Esophagus squamous epithelium (tissue), 5 donors: ENCODE results near the gene MTTP. TPM values are rescaled to one million over a fixed set of nuclear protein-coding genes. Genes with fewer than 3 reads are reported as not detected.

Experiments
- DNase-seq: peaks from one replicate; lab custom pipeline; 2025; lab: John Stamatoyannopoulos, UW
- H3K27ac ChIP-seq, 4 donors: fragments of 200-600 bp; sonication (generic); one replicate each; pipeline ENCODE4 v1.5.1; 2016 to 2019; ENCODE audit warnings: mild to moderate bottlenecking in 1 of 4
- H3K27me3 ChIP-seq, 4 donors: fragments of 200-600 bp; sonication (generic); 1 replicate in 3 of 4; 2 replicates in 1 of 4; pipeline versions ENCODE4 v1.5.1 to v1.6.0; 2017 to 2021; ENCODE audit warnings: antibody characterized with exemption in 1 of 4
- H3K36me3 ChIP-seq, 3 donors: fragments of 200-600 bp; sonication (generic); one replicate each; pipeline ENCODE4 v1.5.1; 2016 to 2019
- H3K4me1 ChIP-seq, 3 donors: fragments of 200-600 bp; sonication (generic); one replicate each; pipeline ENCODE4 v1.5.1; 2017 to 2019
- H3K4me3 ChIP-seq, 4 donors: fragments of 200-600 bp; sonication (generic); 1 replicate in 3 of 4; 2 replicates in 1 of 4; pipeline ENCODE4 v1.5.1; 2016 to 2019; ENCODE audit warnings: mild to moderate bottlenecking in 2 of 4, moderate library complexity in 1 of 4
- H3K9me3 ChIP-seq, 3 donors: fragments of 200-600 bp; sonication (generic); one replicate each; pipeline ENCODE4 v1.5.1; 2016 to 2019
- CTCF ChIP-seq, 6 experiments: fragments of 450-650 bp in 4 of 6; fragments of 200-600 bp in 2 of 6; sonication (generic) in 2 of 6; IDR thresholded peaks; one replicate each; pipeline ENCODE4 v1.5.1; 2016 to 2019; ENCODE audit warnings: antibody characterized with exemption in 6 of 6, mild to moderate bottlenecking in 4 of 6, moderate library complexity in 4 of 6
- POLR2A ChIP-seq, 4 donors: fragments of 450-650 bp; IDR thresholded peaks; one replicate each; pipeline ENCODE4 v1.6.1; 2017; ENCODE audit warnings: antibody characterized with exemption in 4 of 4, mild to moderate bottlenecking in 4 of 4, moderate library complexity in 3 of 4
- WGBS, 2 donors: methylation state at CpG; one replicate each; pipeline ENCODE4 v1.1.5; 2018; 5-methylcytosine and 5-hydroxymethylcytosine counted together
- intact Hi-C: fragments of 100-400 bp; cut with DNase I; formaldehyde crosslinking; loops from one replicate; pipeline ENCODE4 v1.15.0; 2022
- total RNA-seq, 4 donors: library from RNA; depleted of rRNA; stranded (reverse); fragments of >200 nt; gene quantifications; one replicate each; pipeline ENCODE4 v1.1.0, GENCODE V29; 2016
- donor health status: DM: yes; HTN: yes; CAD: no.

The MTTP gene
- total RNA-seq, 4 donors from 2014 or later: 0.13 to 0.41 (median 0.19) TPM; not detected in 1

DNA sequence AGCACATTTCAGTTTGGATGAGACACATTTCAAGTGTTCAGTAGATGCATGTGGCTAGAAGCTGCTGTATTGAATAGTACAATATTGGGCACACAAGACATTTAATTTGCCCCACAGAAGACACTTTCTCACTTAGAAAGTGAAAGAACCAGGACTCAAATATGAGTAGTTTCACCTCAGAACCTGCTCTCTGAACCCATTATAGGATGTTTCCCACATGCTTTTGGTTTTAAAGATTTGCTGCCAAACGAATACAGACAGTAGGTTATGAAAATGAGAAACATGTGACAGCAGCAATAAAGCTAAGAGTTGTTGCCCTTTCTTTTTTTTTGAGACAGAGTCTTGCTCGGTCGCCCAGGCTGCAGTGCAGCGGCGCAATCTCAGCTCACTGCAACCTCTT is 50.7 kb downstream of the MTTP start:
- 80 to 85% methylated on average over 5 of the region's 5 CpGs for WGBS, 2 donors
- H3K9me3 ChIP-seq: no peaks in the 10 kb centered on the region
- TF ChIP-seq CTCF (IDR thresholded peaks at IDR 0.05) (no peak), POLR2A (IDR thresholded peaks at IDR 0.05) (no peak)
- H3K27me3 ChIP-seq: peaks cover 0 to 4% (median 0%) of the 10 kb centered on the region in 4 donors
- intact Hi-C loops: no loop called here
- H3K27ac ChIP-seq: peak overlapping the region in 2 of 4 donors; percentile 1 to 71
- H3K36me3 ChIP-seq: no peaks in the 10 kb centered on the region
- peaks cover 0 to 3% (median 0%) of the 10 kb centered on the region in 3 donors for H3K4me1 ChIP-seq
- no peak for DNase-seq
- H3K4me3 ChIP-seq: no peak overlapping the region

GRCh38 chr4:99628040-99628439 is 53.4 kb downstream of the MTTP start:
- no peaks in the 10 kb centered on the region for H3K4me1 ChIP-seq
- intact Hi-C loops: no loop called here
- H3K36me3 ChIP-seq: no peaks in the 10 kb centered on the region
- H3K9me3 ChIP-seq: no peaks in the 10 kb centered on the region
- H3K4me3 ChIP-seq: no peak overlapping the region
- no peak overlapping the region for H3K27ac ChIP-seq
- TF ChIP-seq POLR2A (IDR thresholded peaks at IDR 0.05) (no peak), CTCF (IDR thresholded peaks at IDR 0.05) (no peak)
- no peak for DNase-seq
- peaks cover 0 to 12% (median 0%) of the 10 kb centered on the region in 4 donors for H3K27me3 ChIP-seq
- WGBS, 2 donors: 82 to 86% methylated on average over 1 of the region's 1 CpG

GRCh38 chr4:99629962-99630554 is 55.4 kb downstream of the MTTP start:
- no peaks in the 10 kb centered on the region for H3K36me3 ChIP-seq
- intact Hi-C loops: no loop called here
- H3K4me3 ChIP-seq: no peak overlapping the region
- DNase-seq: no peak
- peaks cover 0 to 16% (median 0%) of the 10 kb centered on the region in 4 donors for H3K27me3 ChIP-seq
- H3K4me1 ChIP-seq: peaks cover 0 to 5% (median 0%) of the 10 kb centered on the region in 3 donors
- TF ChIP-seq POLR2A (IDR thresholded peaks at IDR 0.05): no peak
- TF ChIP-seq CTCF (IDR thresholded peaks at IDR 0.05): no peak
- H3K27ac ChIP-seq: no peak overlapping the region
- no peaks in the 10 kb centered on the region for H3K9me3 ChIP-seq

GRCh38 chr4:99630857-99631360 is 56.3 kb downstream of the MTTP start:
- intact Hi-C loops: no loop called here
- Histone ChIP-seq H3K4me1 (peaks cover 0 to 5% (median 0%) of the 10 kb centered on the region in 3 donors), H3K4me3 (no peak overlapping the region), H3K9me3 (no peaks in the 10 kb centered on the region), H3K27me3 (peaks cover 0 to 21% (median 0%) of the 10 kb centered on the region in 4 donors), H3K36me3 (no peaks in the 10 kb centered on the region), H3K27ac (no peak overlapping the region)
- no peak for DNase-seq
- TF ChIP-seq CTCF (IDR thresholded peaks at IDR 0.05): no peak
- TF ChIP-seq POLR2A (IDR thresholded peaks at IDR 0.05): no peak
- WGBS, 2 donors: 68 to 76% methylated on average over 1 of the region's 1 CpG

DNA sequence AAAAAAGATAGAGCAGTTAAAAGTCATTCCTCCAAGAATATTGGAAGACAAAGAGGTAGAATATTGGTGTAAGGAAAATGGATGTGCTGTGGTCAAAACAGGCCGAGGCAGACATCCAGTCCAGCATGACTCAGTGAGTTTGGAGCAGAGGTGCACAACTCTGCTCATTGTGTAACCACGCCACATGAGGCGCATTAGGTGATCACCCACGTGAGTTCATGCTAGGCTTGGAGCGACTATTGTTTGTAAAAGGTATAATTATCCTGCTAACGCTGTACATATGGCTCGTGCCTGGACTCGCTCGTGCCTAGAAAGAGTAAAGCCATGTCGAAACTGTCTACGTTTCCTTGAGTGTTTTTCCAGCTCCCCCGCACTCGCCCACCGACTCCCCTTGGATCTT is 59.1 kb downstream of the MTTP start:
- Histone ChIP-seq H3K27me3 (peaks cover 0 to 21% (median 0%) of the 10 kb centered on the region in 4 donors), H3K4me1 (peaks cover 0 to 5% (median 0%) of the 10 kb centered on the region in 3 donors), H3K4me3 (no peak overlapping the region), H3K27ac (no peak overlapping the region), H3K9me3 (no peaks in the 10 kb centered on the region), H3K36me3 (no peaks in the 10 kb centered on the region)
- WGBS, 2 donors: 33 to 67% methylated on average over 14 of the region's 14 CpGs
- TF ChIP-seq CTCF (IDR thresholded peaks at IDR 0.05) (no peak), POLR2A (IDR thresholded peaks at IDR 0.05) (no peak)
- intact Hi-C loops: no loop called here
- DNase-seq: no peak
